CD4-positive, alpha-beta T cell (primary cell): ENCODE data around the gene UBB. TPM values are rescaled to one million over a fixed set of nuclear protein-coding genes. Genes with fewer than 3 reads are reported as not detected.

Source experiments
- ATAC-seq: fragments of 200-7000 bp; cut with Tn5 transposase; one replicate; pipeline ENCODE4 v1.10.0; 2022; ENCODE audit warnings: mild to moderate bottlenecking; ENCODE audit not compliant: poor library complexity
- CTCF ChIA-PET: fragments of 350-600 bp; sonication (Branson Sonifier 250); formaldehyde crosslinking; loops from one replicate; lab custom pipeline; 2021; ENCODE audit warnings: antibody characterized with exemption, inconsistent platforms; lab: Charles Lee
- POLR2A ChIA-PET: fragments of 350-600 bp; sonication (Branson Sonifier 250); formaldehyde crosslinking; loops from one replicate; lab custom pipeline; 2021; ENCODE audit warnings: antibody characterized with exemption, inconsistent platforms; lab: Charles Lee
- DNase-seq, 14 experiments: peaks; one replicate each; pipeline ENCODE4 v3.0.0-alpha.2; 2013 to 2020; ENCODE audit warnings: mixed read lengths in 2 of 14
- H3K27ac ChIP-seq, 2 donors: one replicate each; pipeline versions ENCODE4 v1.5.1 to v1.7.0; 2013; ENCODE audit warnings: low read length in 2 of 2, low read depth in 1 of 2, mild to moderate bottlenecking in 1 of 2
- H3K27me3 ChIP-seq, 2 experiments: 1 replicate in 1 of 2; 2 replicates in 1 of 2; pipeline versions ENCODE4 v1.6.1 to v1.7.0; 2013; ENCODE audit warnings: low read length in 2 of 2, control low read depth in 1 of 2, mild to moderate bottlenecking in 1 of 2, moderate library complexity in 1 of 2; ENCODE audit not compliant: insufficient read depth in 2 of 2, control insufficient read depth in 1 of 2
- H3K36me3 ChIP-seq: one replicate; pipeline ENCODE4 v1.6.1; 2013; ENCODE audit warnings: low read length, control low read depth; ENCODE audit not compliant: insufficient read depth
- H3K4me1 ChIP-seq: one replicate; pipeline ENCODE4 v1.6.1; 2013; ENCODE audit warnings: low read length, control low read depth; ENCODE audit not compliant: insufficient read depth
- H3K4me3 ChIP-seq: one replicate; pipeline ENCODE4 v1.5.1; 2013; ENCODE audit warnings: mild to moderate bottlenecking, low read length, moderate library complexity
- H3K9me3 ChIP-seq, 2 experiments: 1 replicate in 1 of 2; 2 replicates in 1 of 2; pipeline versions ENCODE4 v1.6.1 to v1.7.0; 2013; ENCODE audit warnings: low read length in 2 of 2, mild to moderate bottlenecking in 2 of 2, control low read depth in 1 of 2, moderate library complexity in 1 of 2; ENCODE audit not compliant: control insufficient read depth in 1 of 2, insufficient read depth in 1 of 2
- H3K27ac Mint-ChIP-seq: one replicate; pipeline ENCODE4 v1.8.0; 2020; ENCODE audit warnings: mixed read lengths
- H3K27me3 Mint-ChIP-seq: one replicate; pipeline ENCODE4 v1.8.0; 2021; ENCODE audit warnings: mixed read lengths
- H3K36me3 Mint-ChIP-seq: one replicate; pipeline ENCODE4 v1.8.0; 2021; ENCODE audit warnings: low read depth, mixed read lengths
- H3K4me1 Mint-ChIP-seq: one replicate; pipeline ENCODE4 v1.8.0; 2021; ENCODE audit warnings: low read depth, mixed read lengths
- H3K4me3 Mint-ChIP-seq: one replicate; pipeline ENCODE4 v1.8.0; 2020; ENCODE audit warnings: mild to moderate bottlenecking, mixed read lengths
- H3K9me3 Mint-ChIP-seq: one replicate; pipeline ENCODE4 v1.8.0; 2020; ENCODE audit warnings: mixed read lengths
- intact Hi-C, 2 experiments: fragments of 100-400 bp; cut with DNase I in 1 of 2; cut with micrococcal nuclease in 1 of 2; formaldehyde crosslinking; loops; one replicate each; pipeline versions ENCODE4 v1.15.1 to v1.9.0; 2023 to 2025; cut with DNase I, micrococcal nuclease
- total RNA-seq, 174 experiments: library from RNA in 2 of 174; stranded (reverse) in 2 of 174; gene quantifications; one replicate each; pipeline ENCODE4 v1.2.3 and lab custom pipeline; 2021 to 2026
- TF ChIP-seq, protein P1 (sequence below): fragments of 200-600 bp; IDR thresholded peaks from one replicate; pipeline ENCODE4 v1.8.0; 2022; ENCODE audit warnings: antibody characterized with exemption, mild to moderate bottlenecking

The UBB gene
- total RNA-seq, 2 experiments from 2014 or later, result 646 to 647 TPM

DNA sequence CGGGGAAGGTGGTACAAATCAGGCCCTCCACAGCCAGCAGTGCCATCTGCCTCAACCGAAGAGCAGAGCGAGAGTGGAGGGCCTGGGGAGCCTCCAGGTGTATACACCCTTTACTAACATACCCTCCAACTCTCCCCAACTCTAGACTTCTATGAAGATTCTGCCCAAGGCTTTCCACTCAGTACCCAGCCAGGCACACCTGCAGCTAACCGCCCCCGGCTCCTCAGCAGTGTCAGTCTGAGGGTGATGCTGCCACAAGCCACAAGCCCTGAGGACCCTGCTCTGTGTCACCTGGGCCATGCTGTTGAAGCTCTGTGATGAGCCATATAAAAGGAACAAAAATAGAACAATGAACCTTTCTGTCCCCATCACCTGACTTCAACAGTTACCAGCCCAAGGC, 31.5 kb upstream of the UBB start:
- Histone ChIP-seq H3K27me3 (no peaks in the 10 kb centered on the region), H3K4me3 (no peak overlapping the region), H3K27ac (no peak overlapping the region), H3K36me3 (peaks cover 12% of the 10 kb centered on the region), H3K9me3 (no peaks in the 10 kb centered on the region), H3K4me1 (peaks cover 19% of the 10 kb centered on the region)
- Mint-ChIP-seq H3K9me3 (no peaks in the 10 kb centered on the region), H3K36me3 (peaks cover 39% of the 10 kb centered on the region), H3K27ac (no peak overlapping the region), H3K27me3 (no peaks in the 10 kb centered on the region), H3K4me3 (no peak overlapping the region), H3K4me1 (peaks cover 17% of the 10 kb centered on the region)
- TF ChIP-seq, protein P1, sequence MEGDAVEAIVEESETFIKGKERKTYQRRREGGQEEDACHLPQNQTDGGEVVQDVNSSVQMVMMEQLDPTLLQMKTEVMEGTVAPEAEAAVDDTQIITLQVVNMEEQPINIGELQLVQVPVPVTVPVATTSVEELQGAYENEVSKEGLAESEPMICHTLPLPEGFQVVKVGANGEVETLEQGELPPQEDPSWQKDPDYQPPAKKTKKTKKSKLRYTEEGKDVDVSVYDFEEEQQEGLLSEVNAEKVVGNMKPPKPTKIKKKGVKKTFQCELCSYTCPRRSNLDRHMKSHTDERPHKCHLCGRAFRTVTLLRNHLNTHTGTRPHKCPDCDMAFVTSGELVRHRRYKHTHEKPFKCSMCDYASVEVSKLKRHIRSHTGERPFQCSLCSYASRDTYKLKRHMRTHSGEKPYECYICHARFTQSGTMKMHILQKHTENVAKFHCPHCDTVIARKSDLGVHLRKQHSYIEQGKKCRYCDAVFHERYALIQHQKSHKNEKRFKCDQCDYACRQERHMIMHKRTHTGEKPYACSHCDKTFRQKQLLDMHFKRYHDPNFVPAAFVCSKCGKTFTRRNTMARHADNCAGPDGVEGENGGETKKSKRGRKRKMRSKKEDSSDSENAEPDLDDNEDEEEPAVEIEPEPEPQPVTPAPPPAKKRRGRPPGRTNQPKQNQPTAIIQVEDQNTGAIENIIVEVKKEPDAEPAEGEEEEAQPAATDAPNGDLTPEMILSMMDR, result no peak
- CTCF ChIA-PET, result no interaction called here
- POLR2A ChIA-PET, result interaction anchor here (0.6 to 0.7 kb wide), 2 partner anchors 36 to 186 kb away, joined by 3 to 4 read pairs; no protein-coding TSS in a partner anchor
- DNase-seq (no peak), ATAC-seq (no peak)
- intact Hi-C loops, result no loop called here

DNA sequence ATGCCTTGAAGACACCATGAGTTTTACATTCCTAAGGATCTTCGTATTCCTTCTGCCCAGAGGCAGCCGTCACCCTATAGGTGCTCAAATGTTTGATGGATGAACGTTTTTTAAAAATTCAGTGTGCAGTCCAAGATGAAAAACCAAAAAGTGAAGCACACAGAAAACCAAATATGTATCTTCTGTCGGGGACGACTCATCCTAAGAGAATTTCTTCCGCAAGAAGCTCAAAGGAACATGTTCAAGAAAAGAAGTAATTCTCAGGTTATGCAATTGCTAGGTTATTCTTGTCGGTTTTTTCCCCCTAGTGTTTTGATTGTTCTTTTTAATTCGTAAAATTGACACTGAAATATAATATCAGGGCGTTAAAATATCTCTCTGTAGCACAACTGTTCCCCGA, 29.1 kb upstream of the UBB start:
- ATAC-seq (no peak), DNase-seq (no peak)
- Mint-ChIP-seq H3K27ac (peak overlapping the region; percentile 72), H3K4me1 (peaks cover 17% of the 10 kb centered on the region), H3K36me3 (peaks cover 30% of the 10 kb centered on the region), H3K9me3 (no peaks in the 10 kb centered on the region), H3K4me3 (peak overlapping the region; percentile 97), H3K27me3 (no peaks in the 10 kb centered on the region)
- ChIA-PET CTCF (interaction anchor here (0.9 to 1.4 kb wide), 2 partner anchors 12 to 25 kb away, joined by 3 to 4 read pairs; no protein-coding TSS in a partner anchor), POLR2A (interaction anchor here (1.0 to 2.5 kb wide), 5 partner anchors 12 to 184 kb away, joined by 4 to 26 read pairs (median 6); partner anchors contain the start of genes PIGL and UBB)
- no peaks in the 10 kb centered on the region for H3K9me3 ChIP-seq
- H3K4me3 ChIP-seq, result peak overlapping the region; percentile 73
- TF ChIP-seq, protein P1, result no peak
- no peaks in the 10 kb centered on the region for H3K27me3 ChIP-seq
- intact Hi-C loops, result loop anchor here in 1 of 2 experiments (2.0 to 5.0 kb wide), 2 partner anchors 29 to 135 kb away; partner anchors contain the start of genes NCOR1, PIGL and UBB
- H3K4me1 ChIP-seq, result peaks cover 19% of the 10 kb centered on the region
- H3K27ac ChIP-seq, result no peak overlapping the region
- H3K36me3 ChIP-seq, result peaks cover 11% of the 10 kb centered on the region

DNA sequence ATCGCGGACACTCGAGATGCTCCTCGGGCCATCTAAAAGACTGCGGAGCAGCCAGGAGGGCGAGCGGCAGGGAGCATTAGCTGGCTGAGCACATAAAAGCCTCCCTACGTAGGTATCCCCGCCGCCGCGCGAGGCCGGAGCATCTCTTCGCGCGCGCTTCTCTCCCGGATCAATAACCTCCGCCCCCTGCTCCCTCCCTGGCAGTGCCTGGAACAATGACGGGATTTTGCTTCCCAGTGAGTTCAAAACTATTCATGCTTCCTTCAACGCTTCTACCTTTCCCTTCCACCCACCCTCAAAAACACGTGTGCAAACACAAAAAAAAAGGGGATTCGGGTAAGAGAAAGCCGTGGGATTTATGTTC, 28.6 kb upstream of the UBB start:
- H3K27ac ChIP-seq, result no peak overlapping the region
- peak in 10 of 14 experiments; percentile 4 to 51 (median 15) for DNase-seq
- H3K36me3 Mint-ChIP-seq, result peaks cover 25% of the 10 kb centered on the region
- no peaks in the 10 kb centered on the region for H3K27me3 Mint-ChIP-seq
- intact Hi-C loops, result loop anchor here in 1 of 2 experiments (2.0 to 5.0 kb wide), 2 partner anchors 29 to 135 kb away; partner anchors contain the start of genes NCOR1, PIGL and UBB
- H3K27ac Mint-ChIP-seq, result peak overlapping the region; percentile 72
- ChIA-PET POLR2A (interaction anchor here (0.7 to 2.5 kb wide), 11 partner anchors 11 to 954 kb away, joined by 3 to 26 read pairs (median 5); partner anchors contain the start of genes PIGL and UBB), CTCF (interaction anchor here (1.2 to 3.7 kb wide), 4 partner anchors 11 to 67 kb away, joined by 4 to 26 read pairs (median 7); no protein-coding TSS in a partner anchor)
- H3K4me1 ChIP-seq, result peaks cover 19% of the 10 kb centered on the region
- peaks cover 11% of the 10 kb centered on the region for H3K36me3 ChIP-seq
- peak overlapping the region; percentile 97 for H3K4me3 Mint-ChIP-seq
- H3K27me3 ChIP-seq, result no peaks in the 10 kb centered on the region
- H3K4me3 ChIP-seq, result peak overlapping the region; percentile 73
- TF ChIP-seq, protein P1, result no peak
- ATAC-seq, result no peak
- H3K9me3 Mint-ChIP-seq, result no peaks in the 10 kb centered on the region
- no peaks in the 10 kb centered on the region for H3K9me3 ChIP-seq
- peaks cover 17% of the 10 kb centered on the region for H3K4me1 Mint-ChIP-seq
